ENCODE measurements around the gene ALKBH8. TPM values are rescaled to one million over a fixed set of nuclear protein-coding genes. Genes with fewer than 3 reads are reported as not detected.
"Not testable (repeated sequence)": the region's sequence is repeated elsewhere in the genome, so short reads cannot be mapped to it uniquely, and the experiment has no call there.

ALKBH8 gene
- total RNA-seq, 1 experiment from 2014 or later, result 6.8 TPM

GRCh38 chr11:107590460-107591377 lies 25.2 kb upstream of the ALKBH8 start, which contains the start of gene ELMOD1:
Gene ELMOD1 (plus strand): TSS chr11:107591147. CDS start chr11:107618190, 27,043 bp downstream.
- Mint-ChIP-seq H3K9me3 (ENCODE audit: low read depth, unreplicated experiment) (no peaks in the 10 kb centered on the region), H3K4me3 (ENCODE audit: low read depth, unreplicated experiment) (peak within 1 kb of the TSS; percentile 82), H3K27me3 (ENCODE audit: unreplicated experiment) (peaks cover 69% of the 10 kb centered on the region), H3K36me3 (ENCODE audit: insufficient read depth, unreplicated experiment) (peaks cover 14% of the 10 kb centered on the region), H3K4me1 (ENCODE audit: low read depth, unreplicated experiment) (peaks cover 8% of the 10 kb centered on the region), H3K27ac (ENCODE audit: unreplicated experiment) (no peak within 1 kb of the TSS)
- intact Hi-C loops (cut with micrococcal nuclease; ENCODE audit: unreplicated experiment), result no loop called here
- CTCF ChIA-PET, result interaction anchor here (0.6 to 0.9 kb wide), 2 partner anchors 19 to 20 kb away, joined by 3 to 6 read pairs; no protein-coding TSS in a partner anchor
- TF ChIP-seq, protein P1, sequence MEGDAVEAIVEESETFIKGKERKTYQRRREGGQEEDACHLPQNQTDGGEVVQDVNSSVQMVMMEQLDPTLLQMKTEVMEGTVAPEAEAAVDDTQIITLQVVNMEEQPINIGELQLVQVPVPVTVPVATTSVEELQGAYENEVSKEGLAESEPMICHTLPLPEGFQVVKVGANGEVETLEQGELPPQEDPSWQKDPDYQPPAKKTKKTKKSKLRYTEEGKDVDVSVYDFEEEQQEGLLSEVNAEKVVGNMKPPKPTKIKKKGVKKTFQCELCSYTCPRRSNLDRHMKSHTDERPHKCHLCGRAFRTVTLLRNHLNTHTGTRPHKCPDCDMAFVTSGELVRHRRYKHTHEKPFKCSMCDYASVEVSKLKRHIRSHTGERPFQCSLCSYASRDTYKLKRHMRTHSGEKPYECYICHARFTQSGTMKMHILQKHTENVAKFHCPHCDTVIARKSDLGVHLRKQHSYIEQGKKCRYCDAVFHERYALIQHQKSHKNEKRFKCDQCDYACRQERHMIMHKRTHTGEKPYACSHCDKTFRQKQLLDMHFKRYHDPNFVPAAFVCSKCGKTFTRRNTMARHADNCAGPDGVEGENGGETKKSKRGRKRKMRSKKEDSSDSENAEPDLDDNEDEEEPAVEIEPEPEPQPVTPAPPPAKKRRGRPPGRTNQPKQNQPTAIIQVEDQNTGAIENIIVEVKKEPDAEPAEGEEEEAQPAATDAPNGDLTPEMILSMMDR (IDR thresholded peaks at IDR 0.05; ENCODE audit: unreplicated experiment), result no peak
- BruUV-seq (replicated peaks), result no TSS peak
- DNase-seq, result peak; percentile 45

DNA sequence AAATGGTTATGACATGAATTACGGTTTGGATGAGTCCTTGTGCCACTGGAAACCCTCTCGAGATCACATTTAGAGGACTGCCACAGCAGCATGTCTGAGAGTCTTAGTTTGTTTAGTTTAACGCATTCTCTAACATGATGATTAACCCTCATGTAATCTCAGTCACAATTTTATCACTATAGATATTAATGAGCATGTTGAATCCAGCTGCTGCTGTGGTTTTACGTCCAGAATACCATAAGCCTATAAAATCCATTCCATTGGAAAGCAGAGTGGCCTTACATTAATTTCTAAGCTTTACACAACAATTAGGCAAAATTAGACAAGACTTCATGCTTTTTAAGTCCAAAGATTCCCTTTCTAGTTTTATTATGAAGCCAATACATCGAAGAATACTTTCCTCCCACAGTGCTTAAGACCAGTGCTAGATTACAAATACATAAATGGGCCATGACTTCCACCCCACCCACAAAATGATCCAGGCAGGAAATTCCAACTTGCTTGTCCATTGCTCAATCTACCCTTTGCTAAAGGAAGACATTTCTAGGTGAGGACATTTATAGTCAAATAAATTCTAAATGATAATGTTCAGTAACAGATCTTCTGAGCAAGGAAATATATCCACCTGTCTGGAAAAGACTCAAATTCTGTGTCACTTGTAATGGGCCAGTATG lies 21.9 kb upstream of the ALKBH8 start:
- intact Hi-C loops (cut with micrococcal nuclease; ENCODE audit: unreplicated experiment), result no loop called here
- DNase-seq, result no peak
- H3K36me3 Mint-ChIP-seq (ENCODE audit: insufficient read depth, unreplicated experiment), result peaks cover 14% of the 10 kb centered on the region
- no TSS peak for BruUV-seq (replicated peaks)
- TF ChIP-seq, protein P1 (IDR thresholded peaks at IDR 0.05; ENCODE audit: unreplicated experiment), result no peak
- H3K9me3 Mint-ChIP-seq (ENCODE audit: low read depth, unreplicated experiment), result no peaks in the 10 kb centered on the region
- no peak overlapping the region for H3K27ac Mint-ChIP-seq (ENCODE audit: unreplicated experiment)
- CTCF ChIA-PET, result interaction anchor here (0.6 kb wide), 1 partner anchor 1063 kb away, joined by 3 read pairs; no protein-coding TSS in a partner anchor
- no peak overlapping the region for H3K4me3 Mint-ChIP-seq (ENCODE audit: low read depth, unreplicated experiment)
- peaks cover 8% of the 10 kb centered on the region for H3K4me1 Mint-ChIP-seq (ENCODE audit: low read depth, unreplicated experiment)
- H3K27me3 Mint-ChIP-seq (ENCODE audit: unreplicated experiment), result peaks cover 51% of the 10 kb centered on the region

DNA sequence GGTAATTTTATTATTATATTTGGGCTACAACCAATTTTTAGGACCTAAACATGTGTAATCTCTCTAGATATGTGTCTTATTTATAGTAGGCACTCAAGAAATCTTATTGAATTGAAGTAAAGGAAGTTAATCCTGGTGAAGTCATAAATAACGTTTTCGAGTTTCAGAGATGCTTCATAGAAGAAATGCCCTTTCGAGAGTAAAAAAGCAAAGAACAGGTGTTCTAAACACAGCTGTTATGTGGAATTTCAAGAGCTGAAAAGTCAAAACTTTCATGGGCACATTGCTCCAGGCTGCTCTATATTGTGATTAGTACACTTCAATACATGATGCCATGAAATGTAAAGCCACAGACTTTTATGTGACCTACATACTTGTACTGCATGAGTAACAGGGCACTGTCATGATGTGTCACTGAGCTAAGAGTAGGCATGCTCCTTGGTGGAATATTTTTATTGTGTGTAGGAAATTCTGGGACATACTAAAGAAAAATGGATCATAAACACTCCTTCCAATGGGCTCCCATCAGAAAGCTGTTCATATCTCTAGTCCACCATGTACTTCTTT lies 18.2 kb upstream of the ALKBH8 start:
- no peaks in the 10 kb centered on the region for H3K36me3 Mint-ChIP-seq (ENCODE audit: insufficient read depth, unreplicated experiment)
- intact Hi-C loops (cut with micrococcal nuclease; ENCODE audit: unreplicated experiment), result no loop called here
- CTCF ChIA-PET, result no interaction called here
- TF ChIP-seq, protein P1 (IDR thresholded peaks at IDR 0.05; ENCODE audit: unreplicated experiment), result no peak
- no TSS peak for BruUV-seq (replicated peaks)
- no peaks in the 10 kb centered on the region for H3K9me3 Mint-ChIP-seq (ENCODE audit: low read depth, unreplicated experiment)
- DNase-seq, result no peak
- no peaks in the 10 kb centered on the region for H3K4me1 Mint-ChIP-seq (ENCODE audit: low read depth, unreplicated experiment)
- no peak overlapping the region for H3K4me3 Mint-ChIP-seq (ENCODE audit: low read depth, unreplicated experiment)
- peaks cover 31% of the 10 kb centered on the region for H3K27me3 Mint-ChIP-seq (ENCODE audit: unreplicated experiment)
- H3K27ac Mint-ChIP-seq (ENCODE audit: unreplicated experiment), result no peak overlapping the region

- Mint-ChIP-seq H3K36me3 (ENCODE audit: insufficient read depth, unreplicated experiment) (no peaks in the 10 kb centered on the region), H3K27me3 (ENCODE audit: unreplicated experiment) (peaks cover 14% of the 10 kb centered on the region), H3K27ac (ENCODE audit: unreplicated experiment) (no peak overlapping the region), H3K4me1 (ENCODE audit: low read depth, unreplicated experiment) (no peaks in the 10 kb centered on the region), H3K4me3 (ENCODE audit: low read depth, unreplicated experiment) (no peak overlapping the region), H3K9me3 (ENCODE audit: low read depth, unreplicated experiment) (no peaks in the 10 kb centered on the region)
- DNase-seq, result no peak
- TF ChIP-seq, protein P1 (IDR thresholded peaks at IDR 0.05; ENCODE audit: unreplicated experiment), result no peak
- BruUV-seq (replicated peaks), result no TSS peak
- intact Hi-C loops (cut with micrococcal nuclease; ENCODE audit: unreplicated experiment), result no loop called here
- CTCF ChIA-PET, result no interaction called here
Observed at GRCh38 chr11:107581147-107581546, 15.6 kb upstream of the ALKBH8 start.

GRCh38 chr11:107579169-107579568 lies 13.6 kb upstream of the ALKBH8 start:
- CTCF ChIA-PET, result not testable (repeated sequence)

More at GRCh38 chr11:107579169-107579568, 13.6 kb upstream of the ALKBH8 start:
- peaks cover 14% of the 10 kb centered on the region for H3K27me3 Mint-ChIP-seq (ENCODE audit: unreplicated experiment)
- not testable (repeated sequence) for H3K4me3 Mint-ChIP-seq (ENCODE audit: low read depth, unreplicated experiment); H3K4me1 Mint-ChIP-seq (ENCODE audit: low read depth, unreplicated experiment); DNase-seq; H3K27ac Mint-ChIP-seq (ENCODE audit: unreplicated experiment); BruUV-seq (replicated peaks); H3K36me3 Mint-ChIP-seq (ENCODE audit: insufficient read depth, unreplicated experiment); H3K9me3 Mint-ChIP-seq (ENCODE audit: low read depth, unreplicated experiment)
- intact Hi-C loops (cut with micrococcal nuclease; ENCODE audit: unreplicated experiment), result loop anchor here (5.0 kb wide), 1 partner anchor 318 kb away; no protein-coding TSS in a partner anchor

All from Calu3 (cell line).